ENCODE measurements around the gene LIG1. TPM values are rescaled to one million over a fixed set of nuclear protein-coding genes. Genes with fewer than 3 reads are reported as not detected.

The LIG1 gene
- total and polyA plus RNA-seq, 7 donors, result 2.6 to 5.2 (median 3.3) TPM

- no peak for DNase-seq
- intact Hi-C loops (cut with DNase I), result no loop called here
- no peaks in the 10 kb centered on the region for H3K4me1 ChIP-seq
- no peak for ATAC-seq
- H3K27me3 ChIP-seq (ENCODE audit: insufficient read depth in 3 of 3, low read length in 2 of 3), result no peaks in the 10 kb centered on the region
- TF ChIP-seq CTCF (IDR thresholded peaks at IDR 0.05), result no peak
- no peak overlapping the region for H3K27ac ChIP-seq
- H3K9me3 ChIP-seq, result no peaks in the 10 kb centered on the region
- H3K4me3 ChIP-seq, result no peak overlapping the region
- WGBS, 3 donors, result 83 to 99% (median 96%) methylated on average over 4 of the region's 4 CpGs
- no peaks in the 10 kb centered on the region for H3K36me3 ChIP-seq (ENCODE audit: insufficient read depth in 1 of 2, low read depth in 1 of 2)
Measured at GRCh38 chr19:48147597-48148175, 22.5 kb downstream of the LIG1 start.

- DNase-seq (no peak), ATAC-seq (no peak)
- intact Hi-C loops (cut with DNase I), result no loop called here
- Histone ChIP-seq H3K4me1 (no peaks in the 10 kb centered on the region), H3K27me3 (ENCODE audit: insufficient read depth in 3 of 3, low read length in 2 of 3) (no peaks in the 10 kb centered on the region), H3K9me3 (no peaks in the 10 kb centered on the region), H3K36me3 (ENCODE audit: insufficient read depth in 1 of 2, low read depth in 1 of 2) (no peaks in the 10 kb centered on the region), H3K27ac (no peak overlapping the region), H3K4me3 (no peak overlapping the region)
- 76 to 85% (median 84%) methylated on average over 6 of the region's 6 CpGs for WGBS, 3 donors
- no peak for TF ChIP-seq CTCF (IDR thresholded peaks at IDR 0.05)
Measured at GRCh38 chr19:48139053-48139452, 31.1 kb downstream of the LIG1 start.

GRCh38 chr19:48137411-48137810 is 32.7 kb downstream of the LIG1 start:
- 91 to 96% (median 93%) methylated on average over 24 to 26 of the region's 26 CpGs for WGBS, 3 donors
- no peaks in the 10 kb centered on the region for H3K36me3 ChIP-seq (ENCODE audit: insufficient read depth in 1 of 2, low read depth in 1 of 2)
- DNase-seq (no peak), ATAC-seq (no peak)
- TF ChIP-seq CTCF (IDR thresholded peaks at IDR 0.05), result no peak
- no peaks in the 10 kb centered on the region for H3K27me3 ChIP-seq (ENCODE audit: insufficient read depth in 3 of 3, low read length in 2 of 3)
- H3K27ac ChIP-seq, result no peak overlapping the region
- no peak overlapping the region for H3K4me3 ChIP-seq
- intact Hi-C loops (cut with DNase I), result no loop called here
- H3K9me3 ChIP-seq, result no peaks in the 10 kb centered on the region
- no peaks in the 10 kb centered on the region for H3K4me1 ChIP-seq

- no peak for TF ChIP-seq CTCF (IDR thresholded peaks at IDR 0.05)
- no peak for ATAC-seq
- WGBS, 3 donors, result 90 to 97% (median 93%) methylated on average over 4 of the region's 4 CpGs
Measured at GRCh38 chr19:48136547-48136946, 33.6 kb downstream of the LIG1 start.

GRCh38 chr19:48135411-48135810 is 34.7 kb downstream of the LIG1 start:
- intact Hi-C loops (cut with DNase I), result no loop called here

More at GRCh38 chr19:48136547-48136946, 33.6 kb downstream of the LIG1 start:
- intact Hi-C loops (cut with DNase I), result no loop called here
- Histone ChIP-seq H3K4me1 (no peaks in the 10 kb centered on the region), H3K27ac (no peak overlapping the region), H3K36me3 (ENCODE audit: insufficient read depth in 1 of 2, low read depth in 1 of 2) (no peaks in the 10 kb centered on the region), H3K27me3 (ENCODE audit: insufficient read depth in 3 of 3, low read length in 2 of 3) (no peaks in the 10 kb centered on the region), H3K9me3 (no peaks in the 10 kb centered on the region), H3K4me3 (no peak overlapping the region)
- DNase-seq, result no peak

More at GRCh38 chr19:48135411-48135810, 34.7 kb downstream of the LIG1 start:
- DNase-seq, result no peak
- Histone ChIP-seq H3K4me1 (no peaks in the 10 kb centered on the region), H3K27ac (no peak overlapping the region), H3K27me3 (ENCODE audit: insufficient read depth in 3 of 3, low read length in 2 of 3) (no peaks in the 10 kb centered on the region), H3K36me3 (ENCODE audit: insufficient read depth in 1 of 2, low read depth in 1 of 2) (no peaks in the 10 kb centered on the region), H3K9me3 (no peaks in the 10 kb centered on the region), H3K4me3 (no peak overlapping the region)
- TF ChIP-seq CTCF (IDR thresholded peaks at IDR 0.05), result no peak
- ATAC-seq, result no peak
- WGBS, 3 donors, result 69 to 79% (median 73%) methylated on average over 8 of the region's 8 CpGs

Measured in psoas muscle (tissue), 8 donors.